Measurements from ENCODE around the gene SVIP. TPM values are rescaled to one million over a fixed set of nuclear protein-coding genes. Genes with fewer than 3 reads are reported as not detected.

SVIP gene
- total RNA-seq, 4 donors from 2014 or later, result 16.8 to 32.7 (median 22.6) TPM

DNA sequence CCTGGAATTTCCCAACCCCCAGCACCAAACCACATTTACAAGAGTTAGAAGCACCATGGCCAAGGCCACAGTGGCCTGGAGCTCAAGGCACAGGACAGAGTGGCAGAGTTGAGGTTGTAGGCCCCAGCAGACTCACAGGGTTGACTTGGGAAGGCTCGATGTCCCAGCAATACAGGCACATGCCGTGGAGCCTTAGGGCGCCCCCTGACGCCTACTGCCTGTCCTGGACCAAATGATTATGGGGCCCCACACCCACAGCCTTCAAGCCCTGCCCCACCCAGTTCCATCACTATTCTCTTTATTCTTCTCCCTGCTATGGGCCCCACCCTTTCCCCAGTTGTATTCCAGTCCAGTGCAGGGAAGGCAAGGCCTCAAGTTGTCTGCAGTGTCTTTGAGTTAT is 30.6 kb upstream of the SVIP start, which contains the start of gene CCDC179:
CCDC179 (minus strand) TSS at position 234 of the 400 bp plus-strand sequence; CDS start at position 181, 53 bp downstream.
- Histone ChIP-seq H3K27me3 (no peaks in the 10 kb centered on the region), H3K36me3 (no peaks in the 10 kb centered on the region), H3K9me3 (no peaks in the 10 kb centered on the region), H3K4me1 (no peaks in the 10 kb centered on the region), H3K27ac (no peak within 1 kb of the TSS), H3K4me3 (no peak within 1 kb of the TSS)
- TF ChIP-seq, protein P1, sequence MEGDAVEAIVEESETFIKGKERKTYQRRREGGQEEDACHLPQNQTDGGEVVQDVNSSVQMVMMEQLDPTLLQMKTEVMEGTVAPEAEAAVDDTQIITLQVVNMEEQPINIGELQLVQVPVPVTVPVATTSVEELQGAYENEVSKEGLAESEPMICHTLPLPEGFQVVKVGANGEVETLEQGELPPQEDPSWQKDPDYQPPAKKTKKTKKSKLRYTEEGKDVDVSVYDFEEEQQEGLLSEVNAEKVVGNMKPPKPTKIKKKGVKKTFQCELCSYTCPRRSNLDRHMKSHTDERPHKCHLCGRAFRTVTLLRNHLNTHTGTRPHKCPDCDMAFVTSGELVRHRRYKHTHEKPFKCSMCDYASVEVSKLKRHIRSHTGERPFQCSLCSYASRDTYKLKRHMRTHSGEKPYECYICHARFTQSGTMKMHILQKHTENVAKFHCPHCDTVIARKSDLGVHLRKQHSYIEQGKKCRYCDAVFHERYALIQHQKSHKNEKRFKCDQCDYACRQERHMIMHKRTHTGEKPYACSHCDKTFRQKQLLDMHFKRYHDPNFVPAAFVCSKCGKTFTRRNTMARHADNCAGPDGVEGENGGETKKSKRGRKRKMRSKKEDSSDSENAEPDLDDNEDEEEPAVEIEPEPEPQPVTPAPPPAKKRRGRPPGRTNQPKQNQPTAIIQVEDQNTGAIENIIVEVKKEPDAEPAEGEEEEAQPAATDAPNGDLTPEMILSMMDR (IDR thresholded peaks at IDR 0.05), result no peak
- no peak for TF ChIP-seq POLR2A (IDR thresholded peaks at IDR 0.05)
- TF ChIP-seq EP300 (IDR thresholded peaks at IDR 0.05), result no peak
- 87 to 96% methylated on average over 4 of the region's 4 CpGs for WGBS, 2 donors
- DNase-seq (ENCODE audit: low spot score in 2 of 2), result no peak

DNA sequence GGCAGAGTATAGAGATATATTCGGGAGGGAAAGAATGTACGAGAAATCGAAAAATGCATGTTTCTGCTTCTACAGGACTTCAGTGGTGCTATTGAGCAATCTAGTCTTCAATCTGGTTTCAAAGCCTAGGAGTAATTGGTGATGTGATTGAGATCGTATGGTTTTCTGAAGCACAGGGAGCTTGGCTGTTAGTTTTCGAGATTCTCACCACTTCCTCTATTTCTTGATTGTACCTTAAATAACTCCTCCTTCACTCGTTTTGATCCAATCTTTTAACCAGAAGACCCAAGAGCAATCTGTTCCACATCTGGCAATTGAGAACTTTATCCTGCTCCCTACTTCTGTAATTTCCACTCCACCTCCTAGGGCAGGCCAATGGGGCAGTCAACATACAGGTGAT is 30.2 kb upstream of the SVIP start:
- Histone ChIP-seq H3K27ac (no peak overlapping the region), H3K4me3 (no peak overlapping the region), H3K27me3 (no peaks in the 10 kb centered on the region), H3K36me3 (no peaks in the 10 kb centered on the region), H3K9me3 (no peaks in the 10 kb centered on the region), H3K4me1 (no peaks in the 10 kb centered on the region)
- DNase-seq (ENCODE audit: low spot score in 2 of 2), result no peak
- TF ChIP-seq EP300 (IDR thresholded peaks at IDR 0.05), result no peak
- TF ChIP-seq POLR2A (IDR thresholded peaks at IDR 0.05), result no peak
- TF ChIP-seq, protein P1 (IDR thresholded peaks at IDR 0.05), result no peak
- WGBS, 2 donors, result 81 to 90% methylated on average over 6 of the region's 6 CpGs

DNA sequence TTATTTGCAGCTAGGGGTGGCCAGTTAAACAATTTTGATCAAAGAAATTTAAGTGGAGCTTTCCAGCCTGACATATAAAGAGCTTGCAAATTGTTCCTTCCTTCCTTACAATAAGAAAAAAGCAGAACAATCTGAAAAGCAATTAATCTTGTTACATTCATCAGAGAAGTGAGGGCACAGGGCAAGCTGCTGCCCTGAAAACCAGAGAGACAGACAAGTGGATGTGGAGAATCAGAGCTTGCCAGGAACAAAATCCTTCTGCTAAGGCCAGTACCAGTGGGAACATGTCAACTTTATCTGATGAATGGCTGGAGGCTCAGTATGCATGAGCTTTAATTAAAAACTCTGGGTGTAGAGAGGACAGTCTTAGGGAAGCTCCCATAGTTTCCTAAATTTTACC is 21.9 kb upstream of the SVIP start:
- Histone ChIP-seq H3K4me1 (no peaks in the 10 kb centered on the region), H3K4me3 (no peak overlapping the region), H3K9me3 (peaks cover 0 to 8% (median 0%) of the 10 kb centered on the region in 4 donors), H3K36me3 (no peaks in the 10 kb centered on the region), H3K27me3 (no peaks in the 10 kb centered on the region), H3K27ac (no peak overlapping the region)
- no peak for DNase-seq (ENCODE audit: low spot score in 2 of 2)
- TF ChIP-seq, protein P1 (IDR thresholded peaks at IDR 0.05), result no peak
- no peak for TF ChIP-seq EP300 (IDR thresholded peaks at IDR 0.05)

DNA sequence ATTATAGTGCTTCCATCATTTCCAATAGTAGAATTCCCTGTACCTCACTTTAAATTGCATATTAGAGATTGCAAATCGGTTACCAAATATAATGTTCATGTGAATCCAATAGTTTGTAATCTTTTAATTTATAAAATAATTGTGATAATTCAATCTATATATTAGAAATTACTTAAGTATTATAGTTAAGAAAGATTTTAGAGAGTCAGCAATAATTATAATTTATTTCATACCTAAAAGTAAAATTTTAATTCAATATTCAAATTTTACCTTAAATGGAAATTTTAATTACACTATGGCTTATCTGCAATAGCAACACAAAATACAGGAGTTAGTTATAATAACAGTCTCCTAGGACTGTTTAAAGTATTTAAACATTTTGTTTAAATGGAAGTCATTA is 17.1 kb upstream of the SVIP start:
- TF ChIP-seq, protein P1 (IDR thresholded peaks at IDR 0.05), result no peak
- TF ChIP-seq EP300 (IDR thresholded peaks at IDR 0.05) (no peak), POLR2A (IDR thresholded peaks at IDR 0.05) (no peak)
- DNase-seq (ENCODE audit: low spot score in 2 of 2), result no peak
- Histone ChIP-seq H3K27me3 (no peaks in the 10 kb centered on the region), H3K36me3 (no peaks in the 10 kb centered on the region), H3K4me1 (no peaks in the 10 kb centered on the region), H3K4me3 (no peak overlapping the region), H3K27ac (no peak overlapping the region), H3K9me3 (no peaks in the 10 kb centered on the region)
- WGBS, 2 donors, result 95 to 97% methylated on average over 1 of the region's 1 CpG

DNA sequence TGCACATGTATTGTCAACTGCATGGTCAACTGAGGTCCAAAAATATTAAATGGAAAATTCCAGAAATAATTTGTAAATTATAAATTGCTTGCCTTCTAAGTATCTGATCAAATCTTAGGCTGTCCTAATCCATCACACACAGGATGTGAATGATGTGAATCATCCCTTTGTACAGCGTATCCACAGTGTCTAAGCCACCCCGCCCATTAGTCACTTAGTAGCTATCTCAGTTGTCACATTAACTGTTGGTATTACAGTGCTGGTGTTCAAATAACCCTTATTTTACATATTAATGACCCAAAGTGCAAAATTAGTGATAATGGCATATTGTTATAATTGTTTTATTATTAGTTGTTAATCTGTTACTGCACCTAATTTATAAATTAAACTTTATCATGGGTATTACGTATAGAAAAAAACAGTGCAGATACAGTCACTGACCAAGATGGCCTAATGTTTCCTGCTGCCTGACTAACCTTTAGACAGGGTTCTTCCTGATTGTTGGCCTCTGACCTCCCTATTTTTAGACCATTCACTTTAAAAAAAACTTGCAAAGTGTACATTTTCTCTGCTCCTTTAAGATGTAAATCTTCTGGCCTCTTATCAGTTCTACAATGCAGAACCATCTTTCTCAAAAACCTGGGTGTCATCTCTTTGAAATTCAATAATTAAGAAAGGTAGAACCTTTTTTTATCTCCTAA is 2.9 kb upstream of the SVIP start:
- Histone ChIP-seq H3K27me3 (no peaks in the 10 kb centered on the region), H3K36me3 (no peaks in the 10 kb centered on the region), H3K27ac (no peak overlapping the region), H3K4me3 (no peak overlapping the region), H3K4me1 (peaks cover 0 to 20% (median 5%) of the 10 kb centered on the region in 4 donors), H3K9me3 (no peaks in the 10 kb centered on the region)
- 53 to 58% methylated on average over 3 of the region's 3 CpGs for WGBS, 2 donors
- TF ChIP-seq POLR2A (IDR thresholded peaks at IDR 0.05) (no peak), EP300 (IDR thresholded peaks at IDR 0.05) (no peak)
- TF ChIP-seq, protein P1 (IDR thresholded peaks at IDR 0.05), result no peak
- no peak for DNase-seq (ENCODE audit: low spot score in 2 of 2)
